Cardiac muscle cell (in vitro differentiated cells and primary cell): Measurements from ENCODE around the gene LPIN2. TPM values are rescaled to one million over a fixed set of nuclear protein-coding genes. Genes with fewer than 3 reads are reported as not detected.

Experiments
- DNase-seq, 2 donors: peaks; one replicate each; pipeline versions ENCODE4 v3.0.0 to v3.0.0-alpha.2; 2010 to 2017; ENCODE audit warnings: low read depth in 1 of 2, low spot score in 1 of 2
- H3K27ac ChIP-seq: fragments of 200-600 bp; sonication (generic); 2 replicates; pipeline ENCODE4 v1.5.1; 2016
- H3K27me3 ChIP-seq: fragments of 200-600 bp; sonication (generic); 2 replicates; pipeline ENCODE4 v1.6.0; 2016; ENCODE audit warnings: control low read depth
- H3K36me3 ChIP-seq: fragments of 200-600 bp; sonication (generic); 2 replicates; pipeline ENCODE4 v1.5.1; 2016; ENCODE audit warnings: control low read depth
- H3K4me1 ChIP-seq: fragments of 200-600 bp; sonication (generic); 2 replicates; pipeline ENCODE4 v1.8.1; 2017; ENCODE audit warnings: low read depth, mild to moderate bottlenecking, mixed run types
- H3K4me3 ChIP-seq: fragments of 200-600 bp; sonication (generic); 2 replicates; pipeline ENCODE4 v1.5.1; 2016; ENCODE audit warnings: mild to moderate bottlenecking
- H3K9me3 ChIP-seq: fragments of 200-600 bp; sonication (generic); 2 replicates; pipeline ENCODE4 v1.5.1; 2017; ENCODE audit warnings: low read depth, mild to moderate bottlenecking, control low read depth
- CTCF ChIP-seq: IDR thresholded peaks from 2 replicates; pipeline ENCODE4 v1.5.1; 2012; ENCODE audit warnings: low read depth, mild to moderate bottlenecking, low read length
- polyA plus RNA-seq: library from polyadenylated mRNA; unstranded; fragments of >200 nt; fragmentation: Nextera tagmentation; extraction: Ambion mirVana; gene quantifications from 2 replicates; pipeline ENCODE4 v1.2.1, GENCODE V29; 2016
- total RNA-seq: library from RNA; depleted of rRNA; stranded (reverse); fragments of >200 nt; gene quantifications from 2 replicates; pipeline ENCODE4 v1.2.3, GENCODE V29; 2016

Gene LPIN2
- total and polyA plus RNA-seq, 2 experiments from 2014 or later: 18.1 to 50.8 TPM

- TF ChIP-seq CTCF: no peak
- peak in 1 of 2 donors; percentile 58 for DNase-seq
- Histone ChIP-seq H3K4me1 (peaks cover 19% of the 10 kb centered on the region), H3K27ac (no peak overlapping the region), H3K27me3 (no peaks in the 10 kb centered on the region), H3K9me3 (no peaks in the 10 kb centered on the region), H3K4me3 (no peak overlapping the region), H3K36me3 (no peaks in the 10 kb centered on the region)
Measured at GRCh38 chr18:2981212-2981728, 31.7 kb downstream of the LPIN2 start.

GRCh38 chr18:2979871-2980790 is 32.8 kb downstream of the LPIN2 start:
- no peak for TF ChIP-seq CTCF
- Histone ChIP-seq H3K9me3 (no peaks in the 10 kb centered on the region), H3K36me3 (no peaks in the 10 kb centered on the region), H3K27me3 (no peaks in the 10 kb centered on the region), H3K4me1 (peaks cover 28% of the 10 kb centered on the region), H3K27ac (no peak overlapping the region), H3K4me3 (no peak overlapping the region)
- DNase-seq: peak in 1 of 2 donors; percentile 44

- Histone ChIP-seq H3K4me1 (peaks cover 28% of the 10 kb centered on the region), H3K36me3 (no peaks in the 10 kb centered on the region), H3K27ac (no peak overlapping the region), H3K4me3 (no peak overlapping the region), H3K27me3 (no peaks in the 10 kb centered on the region), H3K9me3 (no peaks in the 10 kb centered on the region)
- peak in 1 of 2 donors; percentile 68 for DNase-seq
- no peak for TF ChIP-seq CTCF
Measured at GRCh38 chr18:2979129-2979528, 33.8 kb downstream of the LPIN2 start.

- Histone ChIP-seq H3K4me1 (peaks cover 28% of the 10 kb centered on the region), H3K36me3 (no peaks in the 10 kb centered on the region), H3K27ac (no peak overlapping the region), H3K9me3 (no peaks in the 10 kb centered on the region), H3K4me3 (no peak overlapping the region), H3K27me3 (no peaks in the 10 kb centered on the region)
- DNase-seq: peak in 1 of 2 donors; percentile 51
- no peak for TF ChIP-seq CTCF
Measured at GRCh38 chr18:2978661-2979106, 34.3 kb downstream of the LPIN2 start.

- DNase-seq: no peak
- no peak for TF ChIP-seq CTCF
- no peak overlapping the region for H3K4me3 ChIP-seq
- no peaks in the 10 kb centered on the region for H3K9me3 ChIP-seq
- no peaks in the 10 kb centered on the region for H3K27me3 ChIP-seq
- H3K27ac ChIP-seq: no peak overlapping the region
- H3K36me3 ChIP-seq: no peaks in the 10 kb centered on the region
- peaks cover 32% of the 10 kb centered on the region for H3K4me1 ChIP-seq
Measured at GRCh38 chr18:2978208-2978607, 34.7 kb downstream of the LPIN2 start.
